SK-N-SH (cell line): ENCODE results near the gene SLC6A17. TPM values are rescaled to one million over a fixed set of nuclear protein-coding genes. Genes with fewer than 3 reads are reported as not detected.

ENCODE experiments used
- CTCF ChIA-PET: fragments of 300-600, 350-600 bp; formaldehyde crosslinking; extraction: SDS; loops from one replicate; lab custom pipeline; 2021; lab: Yijun Ruan, JAX
- POLR2A ChIA-PET: fragments of 350-600 bp; sonication (Branson Sonifier 250); formaldehyde crosslinking; extraction: SDS; loops from one replicate; lab custom pipeline; 2020; ENCODE audit warnings: antibody characterized with exemption, inconsistent platforms; lab: Yijun Ruan, JAX
- DNase-seq: peaks from one replicate; pipeline ENCODE4 v3.0.0; 2012
- H2AFZ ChIP-seq: fragments of 200-600 bp; sonication (generic); 2 replicates; pipeline ENCODE4 v1.8.1; 2016; ENCODE audit warnings: antibody characterized with exemption, mild to moderate bottlenecking, low read depth
- H3F3A ChIP-seq: fragments of 200-600 bp; sonication (generic); replicated peaks from 2 replicates; pipeline ENCODE3; 2016; ENCODE audit warnings: antibody characterized with exemption, mild to moderate bottlenecking; ENCODE audit not compliant: insufficient read depth
- H3K27ac ChIP-seq, 2 experiments: fragments of 200-500 bp in 1 of 2; fragments of 200-600 bp in 1 of 2; sonication (Bioruptor generic) in 1 of 2; sonication (generic), shearing (Covaris generic) in 1 of 2; 2 replicates each; pipeline versions ENCODE4 v1.5.1 to v1.6.1; 2014 to 2016; ENCODE audit warnings: low read depth in 2 of 2, inconsistent platforms in 1 of 2, low read length in 1 of 2, mild to moderate bottlenecking in 1 of 2, mixed read lengths in 1 of 2
- H3K27me3 ChIP-seq: fragments of 200-600 bp; sonication (generic), shearing (Covaris generic); 2 replicates; pipeline ENCODE4 v1.6.1; 2016; ENCODE audit warnings: mixed run types; ENCODE audit not compliant: insufficient read depth
- H3K36me3 ChIP-seq, 2 experiments: fragments of 200-500 bp in 1 of 2; fragments of 200-600 bp in 1 of 2; sonication (Bioruptor generic) in 1 of 2; sonication (generic) in 1 of 2; replicated peaks in 1 of 2; 2 replicates each; pipeline versions ENCODE3 to v1.5.1; 2014 to 2016; ENCODE audit warnings: low read length in 1 of 2, mild to moderate bottlenecking in 1 of 2; ENCODE audit not compliant: insufficient read depth in 2 of 2, control insufficient read depth in 1 of 2
- H3K4me1 ChIP-seq, 2 experiments: fragments of 200-500 bp in 1 of 2; fragments of 200-600 bp in 1 of 2; sonication (Bioruptor generic) in 1 of 2; sonication (generic), shearing (Covaris generic) in 1 of 2; 2 replicates each; pipeline versions ENCODE4 v1.5.1 to v1.6.1; 2014 to 2016; ENCODE audit warnings: low read depth in 1 of 2, low read length in 1 of 2, mixed run types in 1 of 2; ENCODE audit not compliant: insufficient read depth in 2 of 2, control insufficient read depth in 1 of 2
- H3K4me2 ChIP-seq: fragments of 200-600 bp; sonication (generic), shearing (Covaris generic); 2 replicates; pipeline ENCODE4 v1.6.1; 2017; ENCODE audit warnings: mixed run types
- H3K4me3 ChIP-seq, 2 experiments: fragments of 200-500 bp in 1 of 2; fragments of 200-600 bp in 1 of 2; sonication (Bioruptor generic) in 1 of 2; sonication (generic), shearing (Covaris generic) in 1 of 2; 2 replicates each; pipeline versions ENCODE4 v1.5.1 to v1.8.1; 2014 to 2016; ENCODE audit warnings: low read depth in 2 of 2, inconsistent platforms in 1 of 2, low read length in 1 of 2, mild to moderate bottlenecking in 1 of 2, mixed read lengths in 1 of 2, moderate library complexity in 1 of 2
- H3K79me2 ChIP-seq: fragments of 200-600 bp; sonication (generic); 2 replicates; pipeline ENCODE4 v1.8.1; 2017; ENCODE audit warnings: mild to moderate bottlenecking; ENCODE audit not compliant: insufficient read depth
- H3K9ac ChIP-seq: fragments of 200-600 bp; sonication (generic); 2 replicates; pipeline ENCODE4 v1.6.1; 2017; ENCODE audit warnings: mixed run types
- H3K9me2 ChIP-seq: fragments of 200-600 bp; sonication (generic); 2 replicates; pipeline ENCODE4 v1.6.1; 2017; ENCODE audit warnings: mixed run types
- H3K9me3 ChIP-seq: fragments of 200-600 bp; sonication (generic); 2 replicates; pipeline ENCODE4 v1.6.1; 2017; ENCODE audit warnings: mixed run types, mild to moderate bottlenecking, moderate library complexity
- H4K20me1 ChIP-seq: fragments of 200-600 bp; sonication (generic); 2 replicates; pipeline ENCODE4 v1.6.1; 2017; ENCODE audit warnings: mild to moderate bottlenecking, mixed run types; ENCODE audit not compliant: insufficient read depth
- ELF1 ChIP-seq: IDR thresholded peaks from 2 replicates; pipeline ENCODE4 v1.4.0; 2012
- EP300 ChIP-seq, 2 experiments: IDR thresholded peaks; 2 replicates each; pipeline versions ENCODE4 v1.4.0 to v1.6.1; 2012; ENCODE audit warnings: borderline replicate concordance in 1 of 2, low read depth in 1 of 2, low read length in 1 of 2
- EZH2phosphoT487 ChIP-seq: fragments of 200-600 bp; sonication (generic); IDR thresholded peaks from 2 replicates; pipeline ENCODE4 v1.6.1; 2017; ENCODE audit warnings: low read depth, mixed run types, mild to moderate bottlenecking, antibody characterized with exemption, moderate library complexity, borderline replicate concordance
- FOSL2 ChIP-seq: IDR thresholded peaks from 2 replicates; pipeline ENCODE4 v1.4.0; 2012; ENCODE audit warnings: low read depth, mild to moderate bottlenecking, moderate library complexity, borderline replicate concordance
- FOXJ3 ChIP-seq: sonication (generic); formaldehyde crosslinking; IDR thresholded peaks from 2 replicates; pipeline ENCODE4 v1.5.1; 2020; ENCODE audit warnings: mild to moderate bottlenecking, missing genetic modification reagents
- FOXM1 ChIP-seq: IDR thresholded peaks from 2 replicates; pipeline ENCODE4 v1.4.0; 2012; ENCODE audit warnings: low read depth, mild to moderate bottlenecking
- GABPA ChIP-seq: IDR thresholded peaks from 2 replicates; pipeline ENCODE4 v1.4.0; 2012; ENCODE audit warnings: low read depth, mild to moderate bottlenecking
- GATA2 ChIP-seq: sonication (generic); formaldehyde crosslinking; IDR thresholded peaks from 2 replicates; pipeline ENCODE4 v1.5.0; 2020; ENCODE audit warnings: mild to moderate bottlenecking, missing genetic modification reagents
- IRF3 ChIP-seq: fragments of 150-350 bp; IDR thresholded peaks from 2 replicates; pipeline ENCODE4 v1.6.1; 2016; ENCODE audit warnings: mild to moderate bottlenecking, low read depth, low read length
- MAX ChIP-seq: IDR thresholded peaks from 2 replicates; pipeline ENCODE4 v1.4.0; 2012; ENCODE audit warnings: low read depth
- MXI1 ChIP-seq: IDR thresholded peaks from 2 replicates; pipeline ENCODE4 v1.6.1; 2012; ENCODE audit warnings: mild to moderate bottlenecking, low read depth, low read length, improper control_type of control experiment
- NFIC ChIP-seq: IDR thresholded peaks from 2 replicates; pipeline ENCODE4 v1.4.0; 2012; ENCODE audit warnings: borderline replicate concordance
- NRF1 ChIP-seq: IDR thresholded peaks from 2 replicates; pipeline ENCODE4 v1.6.1; 2012; ENCODE audit warnings: low read depth, mild to moderate bottlenecking, low read length
- POLR2AphosphoS5 ChIP-seq: IDR thresholded peaks from 2 replicates; pipeline ENCODE4 v1.6.1; 2012; ENCODE audit warnings: low read depth, low read length
- RAD21 ChIP-seq: IDR thresholded peaks from 2 replicates; pipeline ENCODE4 v1.6.1; 2012; ENCODE audit warnings: mild to moderate bottlenecking, low read length
- RXRA ChIP-seq: IDR thresholded peaks from 2 replicates; pipeline ENCODE4 v1.4.0; 2012; ENCODE audit warnings: low read depth, mild to moderate bottlenecking, borderline replicate concordance
- SIN3A ChIP-seq: IDR thresholded peaks from 2 replicates; pipeline ENCODE4 v1.6.1; 2012; ENCODE audit warnings: low read depth, mild to moderate bottlenecking, low read length, moderate library complexity, borderline replicate concordance
- TAF1 ChIP-seq: IDR thresholded peaks from 2 replicates; pipeline ENCODE4 v1.6.1; 2012; ENCODE audit warnings: low read depth, mild to moderate bottlenecking, low read length, moderate library complexity, borderline replicate concordance
- TCF12 ChIP-seq: IDR thresholded peaks from 2 replicates; pipeline ENCODE4 v1.4.0; 2012
- TEAD4 ChIP-seq: IDR thresholded peaks from 2 replicates; pipeline ENCODE4 v1.4.0; 2012; ENCODE audit warnings: mild to moderate bottlenecking, borderline replicate concordance; ENCODE audit not compliant: insufficient read depth
- USF1 ChIP-seq: IDR thresholded peaks from 2 replicates; pipeline ENCODE4 v1.4.0; 2012; ENCODE audit warnings: low read depth, borderline replicate concordance
- USF2 ChIP-seq: fragments of 150-350 bp; IDR thresholded peaks from 2 replicates; pipeline ENCODE4 v1.6.1; 2017; ENCODE audit warnings: antibody characterized with exemption, low read length, low read depth, borderline replicate concordance
- YY1 ChIP-seq: IDR thresholded peaks from 2 replicates; pipeline ENCODE4 v1.4.0; 2012; ENCODE audit warnings: low read depth, mild to moderate bottlenecking
- ZBTB33 ChIP-seq: IDR thresholded peaks from 2 replicates; pipeline ENCODE4 v1.4.0; 2012; ENCODE audit warnings: low read depth, borderline replicate concordance
- WGBS: methylation state at CpG from one replicate; pipeline ENCODE4 v1.1.6; 2017; ENCODE audit warnings: low lambda C conversion rate; 5-methylcytosine and 5-hydroxymethylcytosine counted together
- polyA plus RNA-seq, 3 experiments: library from polyadenylated mRNA; depleted of rRNA; stranded (reverse); fragments of >200 nt; gene quantifications; 2 replicates each; pipeline ENCODE4 v1.2.3, GENCODE V29; 2012

The SLC6A17 gene
- polyA plus RNA-seq, 1 of the 3 experiments (the other 2 are of a cell fraction) = 0.67 TPM

GRCh38 chr1:110242731-110243130 lies 92.4 kb downstream of the SLC6A17 start:
- no peak for DNase-seq
- Histone ChIP-seq H3F3A (no peaks in the 10 kb centered on the region), H3K9ac (no peak overlapping the region), H3K27ac (no peak overlapping the region), H3K4me1 (peaks cover 0 to 15% of the 10 kb centered on the region in 2 experiments; a peak in 1 of 4 replicates), H3K4me3 (no peak overlapping the region), H2AFZ (no peak overlapping the region), H4K20me1 (no peaks in the 10 kb centered on the region), H3K27me3 (no peaks in the 10 kb centered on the region), H3K36me3 (no peaks in the 10 kb centered on the region), H3K9me3 (no peaks in the 10 kb centered on the region), H3K9me2 (no peaks in the 10 kb centered on the region), H3K4me2 (no peak overlapping the region), H3K79me2 (no peaks in the 10 kb centered on the region)
- ChIA-PET CTCF (interaction anchor here (1.9 to 4.4 kb wide), 2 partner anchors 35 to 70 kb away, joined by 7 to 19 read pairs; no protein-coding TSS in a partner anchor), POLR2A (no interaction called here)
- 62% methylated on average over 4 of the region's 4 CpGs for WGBS
- TF ChIP-seq FOXJ3 (CRISPR knock-in tag) (no peak), USF2 (no peak), RXRA (no peak), TEAD4 (no peak), EZH2phosphoT487 (no peak), NRF1 (no peak), EP300 (IDR thresholded peaks at IDR 0.05; ENCODE audit: borderline replicate concordance in 1 of 2, low read depth in 1 of 2, low read length in 1 of 2) (no peak), FOXM1 (no peak), RAD21 (no peak)

GRCh38 chr1:110243146-110243545 lies 92.9 kb downstream of the SLC6A17 start:
- H2AFZ ChIP-seq = no peak overlapping the region
- H3F3A ChIP-seq = no peaks in the 10 kb centered on the region
- no peaks in the 10 kb centered on the region for H4K20me1 ChIP-seq
- H3K4me3 ChIP-seq = no peak overlapping the region
- no peak for DNase-seq
- no peaks in the 10 kb centered on the region for H3K36me3 ChIP-seq
- H3K4me2 ChIP-seq = no peak overlapping the region
- H3K27me3 ChIP-seq = no peaks in the 10 kb centered on the region
- peaks cover 0 to 15% of the 10 kb centered on the region in 2 experiments; a peak in 1 of 4 replicates for H3K4me1 ChIP-seq
- H3K27ac ChIP-seq = no peak overlapping the region
- WGBS = 17% methylated on average over 2 of the region's 7 CpGs
- H3K9ac ChIP-seq = no peak overlapping the region
- no peaks in the 10 kb centered on the region for H3K79me2 ChIP-seq
- ChIA-PET POLR2A (no interaction called here), CTCF (interaction anchor here (1.9 to 4.4 kb wide), 2 partner anchors 35 to 70 kb away, joined by 7 to 19 read pairs; no protein-coding TSS in a partner anchor)
- no peaks in the 10 kb centered on the region for H3K9me3 ChIP-seq
- H3K9me2 ChIP-seq = no peaks in the 10 kb centered on the region
- no peak for TF ChIP-seq TCF12
- TF ChIP-seq RXRA = no peak
- no peak for TF ChIP-seq YY1
- no peak for TF ChIP-seq GABPA
- no peak for TF ChIP-seq MXI1
- no peak for TF ChIP-seq GATA2
- TF ChIP-seq IRF3 = no peak
- no peak for TF ChIP-seq TAF1
- TF ChIP-seq MAX = no peak
- no peak for TF ChIP-seq POLR2AphosphoS5
- TF ChIP-seq FOSL2 = no peak
- no peak for TF ChIP-seq NFIC
- no peak for TF ChIP-seq ELF1
- TF ChIP-seq ZBTB33 = no peak
- TF ChIP-seq USF1 = no peak
- no peak for TF ChIP-seq FOXM1
- TF ChIP-seq SIN3A = no peak
- TF ChIP-seq NRF1 = no peak
